ENCODE data around the gene MSH3.
A peak's percentile ranks its signal among the peaks of the same experiment; 100 is the strongest.
"Not testable (repeated sequence)": the region's sequence is repeated elsewhere in the genome, so short reads cannot be mapped to it uniquely, and the experiment has no call there.

MSH3 gene

DNA sequence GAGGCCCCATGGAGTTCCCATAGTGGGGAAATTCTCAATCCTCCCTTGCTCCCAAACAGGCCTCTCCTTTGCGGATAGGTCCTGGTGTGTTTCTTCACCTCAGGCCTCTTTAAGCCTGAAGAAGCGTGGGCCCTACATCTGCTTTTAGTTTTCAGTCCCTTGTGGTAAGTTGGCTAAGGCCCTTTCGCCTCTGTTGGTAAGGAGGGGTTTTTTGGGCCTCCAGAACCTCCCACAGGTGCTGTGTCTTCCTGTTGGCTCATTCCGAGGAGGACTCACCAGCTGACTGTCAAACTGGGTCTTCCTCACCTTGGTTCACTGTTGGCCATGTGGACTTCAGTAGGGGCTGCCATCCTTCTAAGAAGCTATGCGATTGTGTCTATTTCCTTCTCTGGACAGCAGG is 56.8 kb downstream of the MSH3 start:
- no peak for DNase-seq

DNA sequence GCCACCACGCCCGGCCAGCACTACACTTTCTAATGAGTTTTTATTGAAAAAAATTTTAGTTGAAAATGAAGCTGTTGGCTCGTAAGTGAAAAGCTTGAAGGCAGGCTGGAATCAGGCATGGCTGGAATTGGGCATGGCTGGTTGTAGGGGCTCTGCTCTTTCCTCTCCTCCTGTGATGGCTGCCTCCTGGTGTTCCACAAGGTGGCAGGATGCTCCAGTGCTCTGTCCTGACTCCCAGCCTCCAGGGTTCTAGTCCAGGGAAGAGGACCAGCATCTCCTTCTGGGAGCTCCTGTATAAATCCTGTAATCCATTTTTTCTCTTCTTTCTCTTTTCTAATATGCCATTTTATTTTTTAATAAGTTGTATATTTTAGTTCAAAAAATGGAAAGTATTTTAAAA is 57.5 kb downstream of the MSH3 start:
- DNase-seq, result no peak

DNA sequence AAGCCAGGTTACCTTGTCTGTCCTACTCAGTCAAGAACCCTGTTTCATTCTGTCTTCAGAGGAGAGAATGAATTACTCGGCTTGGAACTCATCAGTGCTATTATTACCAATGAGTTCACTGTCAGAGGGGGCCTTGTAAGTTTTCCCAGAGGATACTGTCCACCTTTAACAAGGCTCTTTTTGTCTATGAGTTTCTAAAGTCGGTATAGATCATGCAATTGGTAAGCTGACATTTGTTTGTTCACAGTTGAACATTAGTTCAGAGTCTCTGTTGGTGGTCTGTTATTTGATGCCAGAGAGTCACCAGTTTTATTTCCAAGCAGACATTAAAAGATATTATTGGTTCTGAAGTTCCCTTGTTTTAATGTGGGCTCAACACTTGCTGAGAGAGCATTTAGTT is 58.5 kb downstream of the MSH3 start:
- no peak for DNase-seq

DNA sequence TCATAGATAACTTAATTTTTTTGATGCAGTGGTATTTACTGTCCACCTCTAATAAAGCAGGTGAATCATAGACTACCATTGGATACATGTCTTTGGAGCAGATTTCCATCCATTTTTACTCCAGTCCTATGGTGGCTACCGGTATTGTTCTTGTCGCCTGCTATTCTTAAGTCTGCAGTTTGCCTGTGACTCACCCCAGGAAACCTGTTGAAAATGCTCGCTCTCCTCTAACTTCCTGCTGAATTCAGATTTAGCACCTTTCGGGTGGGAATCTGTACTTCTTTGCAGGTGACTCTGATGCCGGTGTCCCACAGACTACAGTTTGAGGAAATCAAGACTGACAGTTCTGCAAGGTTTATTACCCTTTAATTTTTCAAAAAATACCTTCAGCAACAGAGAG is 59.2 kb downstream of the MSH3 start:
- peak; percentile 8 for DNase-seq

DNA sequence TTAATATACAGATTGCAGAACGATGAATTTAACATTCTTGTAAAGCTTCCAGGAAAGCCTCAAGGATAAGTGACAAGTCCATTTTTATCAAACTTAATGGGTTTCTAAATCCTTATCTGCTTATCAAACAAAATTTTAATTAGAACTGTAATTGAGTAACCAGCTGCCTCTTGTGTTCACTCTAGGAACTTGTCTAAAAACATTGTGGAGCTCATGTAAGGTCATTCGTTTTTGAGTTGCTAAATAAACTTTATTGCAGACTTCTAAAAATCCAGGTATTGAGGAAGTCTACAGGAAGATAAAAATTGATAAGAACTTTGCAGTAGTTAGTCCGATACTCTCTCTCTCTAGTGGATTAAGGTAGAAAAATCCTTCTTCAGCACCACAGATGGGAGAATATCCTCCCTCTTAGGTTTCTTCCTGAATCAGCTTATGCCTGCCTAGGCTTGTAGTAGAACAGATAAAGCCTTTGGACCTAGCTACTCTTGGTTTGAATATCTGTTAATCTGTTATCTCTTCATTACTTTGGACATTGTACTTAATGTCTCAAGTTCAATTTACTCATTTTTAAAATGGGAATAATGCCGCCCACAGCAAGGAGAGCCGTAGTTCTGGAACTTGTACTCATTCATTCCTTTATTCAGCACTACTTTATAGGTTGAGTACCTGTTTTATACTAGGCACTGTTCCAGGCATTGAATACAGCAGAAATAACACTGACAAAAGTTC is 60.3 kb downstream of the MSH3 start:
- DNase-seq, result no peak

DNA sequence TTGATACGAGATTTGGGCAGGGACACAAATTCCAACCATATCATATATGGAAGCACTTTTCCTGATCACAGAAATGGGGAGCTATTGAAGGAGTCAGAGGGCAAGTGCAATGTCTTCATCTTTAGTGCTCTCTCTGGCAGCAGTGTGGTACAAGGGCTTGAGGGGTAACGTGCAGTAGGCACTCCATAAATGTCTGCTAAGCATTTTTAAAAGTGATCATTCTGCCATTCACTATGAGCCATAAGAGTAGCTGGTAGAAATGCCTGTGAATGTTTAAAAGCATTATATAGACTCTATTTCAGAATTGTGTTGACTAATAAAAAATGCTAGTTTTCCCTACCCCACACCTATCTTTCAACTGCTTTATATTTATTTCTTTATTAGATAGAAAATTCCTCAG is 61.4 kb downstream of the MSH3 start:
- no peak for DNase-seq

DNA sequence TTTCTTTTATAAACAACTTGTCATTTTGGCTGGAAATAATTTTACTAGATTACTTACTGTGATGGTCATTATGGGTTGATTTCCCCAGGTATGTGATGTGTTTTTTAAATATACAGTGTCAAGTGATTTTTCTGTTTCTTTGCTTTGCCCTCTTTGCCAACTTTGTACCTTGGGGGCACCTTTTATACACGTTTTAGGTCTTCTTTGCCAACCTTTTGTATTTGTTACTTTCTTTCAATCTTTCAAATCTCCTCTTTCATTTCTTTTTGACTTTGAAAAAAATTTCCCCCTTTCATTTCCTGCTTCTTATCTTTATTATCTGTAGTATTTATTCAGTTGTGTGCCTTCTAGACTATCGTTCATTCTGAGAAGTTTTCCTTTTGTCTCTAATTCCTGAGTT is 65.7 kb downstream of the MSH3 start:
- no peak for DNase-seq

DNA sequence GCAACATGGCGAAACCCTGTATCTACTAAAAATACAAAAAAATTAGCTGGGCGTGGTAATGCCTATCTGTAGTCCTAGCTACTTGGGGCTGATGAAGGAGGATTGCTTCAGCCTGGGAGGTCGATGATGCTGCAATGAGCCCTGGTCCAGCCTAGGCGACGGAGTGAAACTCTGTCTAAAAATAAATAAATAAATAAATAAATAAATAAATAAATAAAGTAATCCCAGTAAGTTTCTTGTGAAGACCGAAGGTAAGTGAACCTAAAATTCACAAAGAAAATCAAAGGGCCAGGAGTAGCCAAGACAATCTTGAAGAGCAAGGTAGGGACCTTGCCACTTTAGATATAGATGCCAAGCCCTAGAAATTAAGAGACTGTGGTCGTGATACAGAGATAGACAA is 68.5 kb downstream of the MSH3 start:
- no peak for DNase-seq

DNA sequence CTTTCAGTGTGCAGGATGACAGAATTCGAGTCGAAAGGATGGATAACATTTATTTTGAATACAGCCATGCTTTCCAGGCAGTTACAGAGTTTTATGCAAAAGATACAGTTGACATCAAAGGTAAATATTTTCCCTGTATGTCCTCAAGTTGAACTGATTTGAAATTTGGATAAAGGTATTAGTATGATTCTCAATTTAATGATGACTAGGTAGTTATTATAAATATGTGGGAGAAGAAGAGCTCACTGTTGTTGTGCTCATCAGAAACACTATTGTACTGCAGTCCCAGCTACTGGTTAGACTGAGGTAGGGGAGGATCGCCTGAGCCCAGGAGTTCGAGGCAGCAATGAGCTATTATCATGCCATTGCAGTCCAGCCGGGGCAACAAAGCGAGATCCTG is 71.0 kb downstream of the MSH3 start:
- no peak for DNase-seq

DNA sequence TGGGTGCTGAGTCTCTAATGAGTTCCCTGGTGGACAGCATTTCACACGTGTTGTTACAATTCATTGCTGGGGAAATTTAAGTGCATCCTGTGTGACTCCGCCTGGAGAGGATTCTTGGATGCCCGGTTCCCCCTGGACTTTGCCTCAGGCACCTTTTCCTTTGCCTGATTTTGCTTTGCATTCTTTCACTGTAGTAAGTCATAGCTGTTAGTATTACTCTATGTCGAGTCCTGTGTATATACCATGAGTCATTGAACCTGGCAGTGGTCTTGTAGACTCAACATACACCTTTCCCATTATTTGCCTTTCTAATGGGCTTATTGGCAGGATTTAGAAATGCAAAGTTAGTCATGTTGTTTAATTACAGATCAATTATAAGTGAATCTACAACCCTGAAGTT is 82.3 kb downstream of the MSH3 start:
- DNase-seq, result no peak

DNA sequence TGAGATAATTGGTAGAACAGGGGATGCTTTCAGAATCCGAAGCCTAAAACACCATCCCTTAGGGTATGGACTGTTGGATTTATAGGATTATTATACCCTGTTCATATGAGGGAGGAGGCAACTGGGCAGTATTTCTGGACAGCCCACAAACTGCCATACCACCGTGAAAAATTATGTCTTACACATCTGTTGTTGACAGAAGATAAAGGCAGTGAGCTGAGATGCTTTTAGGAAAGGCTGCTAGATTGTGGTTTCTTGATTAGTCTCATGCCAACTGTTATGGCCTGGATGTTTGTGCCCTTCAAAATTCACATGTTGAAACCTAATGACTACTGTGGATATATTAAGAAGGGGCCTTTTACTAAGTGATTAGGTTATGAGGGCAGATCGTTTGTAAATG is 84.0 kb downstream of the MSH3 start:
- DNase-seq, result no peak

DNA sequence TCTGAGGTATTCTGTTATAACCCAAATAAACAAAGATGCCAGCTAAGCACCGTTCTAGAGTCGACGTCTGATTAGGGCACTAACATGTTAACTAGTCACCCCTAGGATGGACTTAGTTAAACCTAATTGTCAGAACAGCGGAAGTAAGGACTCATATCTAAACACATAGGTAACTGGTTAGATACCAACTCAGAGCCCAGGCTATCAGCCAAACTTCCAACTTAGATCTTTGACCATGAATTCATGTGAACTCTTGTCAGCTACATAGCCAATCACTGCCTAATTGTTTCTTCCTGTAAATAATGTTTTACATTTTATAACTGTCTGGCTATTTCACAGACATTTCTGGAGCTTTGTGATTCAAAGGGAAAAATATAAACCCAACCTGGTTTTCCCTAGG is 84.6 kb downstream of the MSH3 start:
- no peak for DNase-seq

DNA sequence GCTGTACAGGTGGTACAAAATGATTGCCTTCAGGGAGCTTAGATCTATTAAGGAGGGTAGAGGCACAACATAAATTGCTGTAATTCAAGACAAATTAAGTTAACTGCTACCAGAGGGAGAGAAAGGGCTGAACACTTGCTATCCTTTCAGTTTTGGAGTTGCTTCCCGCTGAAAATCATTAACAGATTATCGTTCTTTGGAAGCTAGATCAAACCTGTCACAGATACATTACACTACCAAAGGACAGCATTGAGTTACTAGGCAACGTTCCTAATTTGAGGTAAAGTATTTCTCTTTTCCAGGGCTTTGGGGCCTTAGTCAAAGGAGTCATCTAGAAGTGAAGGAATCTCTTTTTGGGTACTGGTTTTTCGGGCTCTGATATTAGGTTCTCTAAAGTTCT is 85.0 kb downstream of the MSH3 start:
- no peak for DNase-seq

DNA sequence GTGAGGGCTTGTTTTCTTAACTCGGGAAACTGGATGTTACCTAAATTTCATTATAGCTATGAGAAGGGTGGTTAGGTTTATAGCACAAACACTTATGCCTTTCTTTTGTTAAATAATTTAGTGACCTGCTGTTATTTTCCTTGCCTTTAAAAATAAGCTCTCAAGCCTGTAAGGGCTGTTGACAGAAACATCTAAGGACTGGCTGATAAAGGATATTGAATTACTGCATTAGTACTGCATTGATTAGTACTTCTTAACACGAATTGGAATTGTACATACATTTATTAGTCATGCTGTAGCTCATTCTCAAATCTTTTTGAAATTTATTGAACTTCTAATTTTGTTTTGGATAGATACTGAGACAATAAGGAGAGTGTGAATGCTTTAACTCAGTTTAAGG is 85.4 kb downstream of the MSH3 start:
- DNase-seq, result no peak

DNA sequence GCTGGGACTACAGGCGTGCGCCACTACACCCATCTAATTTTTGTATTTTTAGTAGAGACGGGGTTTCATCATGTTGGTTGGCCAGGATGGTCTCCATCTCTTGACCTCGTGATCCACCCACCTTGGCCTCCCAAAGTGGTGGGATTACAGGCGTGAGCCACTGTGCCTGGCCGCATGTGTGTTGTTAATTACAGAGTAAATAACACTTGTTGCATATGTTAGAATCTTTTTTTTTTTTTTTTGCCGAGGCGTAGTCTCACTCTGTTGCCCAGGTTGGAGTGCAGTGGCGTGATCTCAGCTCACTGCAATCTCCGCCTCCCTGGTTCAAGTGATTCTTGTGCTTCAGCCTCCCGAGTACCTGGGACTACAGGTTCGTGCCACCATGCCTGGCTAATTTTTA is 86.0 kb downstream of the MSH3 start:
- not testable (repeated sequence) for DNase-seq

DNA sequence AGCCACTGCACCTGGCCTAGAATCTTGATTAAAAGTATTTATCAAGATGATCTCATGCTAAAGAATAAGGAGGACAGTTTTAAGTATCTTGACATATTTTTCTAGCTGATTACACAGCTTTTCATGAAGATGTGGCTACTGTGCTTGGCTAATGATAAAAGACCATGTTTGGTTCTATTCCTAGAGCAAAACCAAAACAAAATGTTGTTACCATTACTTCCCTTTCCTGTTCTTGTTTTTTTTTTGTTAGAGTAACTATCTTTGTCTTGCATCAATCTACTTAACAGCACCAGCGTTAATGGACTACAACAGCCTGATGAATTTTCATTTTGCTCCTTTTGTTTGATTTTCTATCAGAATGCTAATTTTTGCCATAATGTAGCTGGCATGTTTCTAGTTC is 86.5 kb downstream of the MSH3 start:
- DNase-seq, result no peak

DNA sequence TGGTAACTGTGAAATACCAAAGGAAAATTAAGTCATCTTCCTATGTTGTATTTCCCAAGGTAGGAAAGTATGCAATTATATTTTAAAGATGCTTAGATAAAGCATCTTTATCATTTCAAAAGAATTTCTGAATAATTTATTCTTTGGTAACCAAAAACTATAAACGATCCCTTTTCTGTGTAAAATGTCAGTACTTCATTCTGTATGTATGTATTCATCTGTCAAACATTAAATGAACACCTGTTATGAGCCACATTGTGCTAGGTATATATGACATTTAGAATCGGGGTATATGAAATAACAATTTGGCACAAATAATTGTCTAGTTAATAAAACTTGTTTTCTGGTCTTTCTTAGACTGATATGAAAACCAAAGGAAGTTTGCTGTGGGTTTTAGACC is 89.7 kb downstream of the MSH3 start:
- no peak for DNase-seq

DNA sequence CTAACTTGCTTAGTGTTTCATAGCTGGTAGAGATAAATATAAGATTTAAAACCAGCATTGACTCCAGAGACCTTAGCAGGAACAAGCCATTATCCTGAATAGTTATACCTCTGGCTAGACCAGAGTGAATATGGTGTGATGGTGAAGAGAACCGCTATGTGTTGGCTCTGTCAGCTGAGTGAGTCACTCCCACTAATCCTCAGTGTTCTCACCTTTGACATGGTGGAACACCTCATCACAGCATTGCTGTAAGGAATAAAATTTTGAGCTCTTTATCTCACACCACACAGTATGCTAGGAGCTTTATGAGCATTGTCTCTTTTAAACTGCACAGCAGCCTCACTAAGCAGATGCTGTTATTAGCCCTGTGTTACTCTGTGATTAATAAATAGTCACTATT is 91.0 kb downstream of the MSH3 start:
- DNase-seq, result no peak

DNA sequence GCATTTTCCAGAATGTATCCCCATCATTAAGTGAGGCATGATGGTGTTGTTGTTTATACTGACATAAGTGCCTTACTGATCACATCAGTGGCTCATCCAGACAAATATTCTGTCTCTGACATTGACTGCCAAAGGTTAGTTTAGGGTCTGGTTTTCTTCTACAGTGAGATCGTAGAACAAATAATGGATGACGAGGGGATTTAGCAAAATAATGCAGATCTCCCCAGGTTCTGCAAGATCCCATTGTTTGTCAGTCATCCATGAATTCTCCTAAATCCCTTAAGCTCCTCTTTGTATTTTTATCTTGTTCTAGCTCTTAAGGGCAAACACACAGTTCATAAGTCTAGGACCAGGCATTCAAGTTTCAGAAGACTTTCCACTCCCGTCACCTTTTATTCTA is 93.5 kb downstream of the MSH3 start:
- no peak for DNase-seq

DNA sequence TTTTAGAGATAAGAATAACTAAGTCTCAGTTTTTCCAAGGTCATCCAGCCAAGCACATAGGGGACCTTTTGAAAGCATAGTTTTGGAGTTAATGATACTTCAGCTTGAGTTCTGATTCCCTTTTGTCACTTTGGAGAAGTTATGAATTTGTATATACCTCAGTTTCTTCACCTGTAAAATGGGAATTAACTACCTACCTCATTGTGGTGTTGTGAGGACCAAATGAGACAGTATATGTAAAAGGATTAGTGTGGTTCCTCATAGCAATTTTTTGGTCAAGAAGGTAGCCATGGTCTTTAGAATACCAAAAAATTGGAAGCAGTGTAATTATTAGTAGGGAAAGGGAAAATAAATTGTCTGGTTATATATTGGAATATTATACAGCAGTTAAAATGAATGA is 98.0 kb downstream of the MSH3 start:
- no peak for DNase-seq

DNA sequence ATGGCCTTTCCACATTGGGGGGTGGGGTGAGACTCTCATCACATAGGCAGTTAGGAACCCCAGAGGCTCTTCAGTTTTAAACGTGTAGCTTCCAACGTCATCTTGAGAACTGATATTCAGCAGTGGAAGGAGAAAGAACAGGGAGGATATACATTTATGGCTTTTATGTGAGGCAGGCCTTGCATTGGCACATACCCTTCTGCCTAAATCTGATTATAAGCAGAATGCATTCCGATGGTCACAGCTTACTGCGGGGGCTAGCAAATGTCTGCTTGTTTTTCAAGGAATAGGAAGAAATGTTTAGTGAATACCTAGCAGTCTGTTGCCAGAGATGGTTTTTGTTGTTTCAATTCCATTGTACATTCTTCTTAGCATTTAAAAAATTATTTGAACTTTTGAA is 99.3 kb downstream of the MSH3 start:
- no peak for DNase-seq

DNA sequence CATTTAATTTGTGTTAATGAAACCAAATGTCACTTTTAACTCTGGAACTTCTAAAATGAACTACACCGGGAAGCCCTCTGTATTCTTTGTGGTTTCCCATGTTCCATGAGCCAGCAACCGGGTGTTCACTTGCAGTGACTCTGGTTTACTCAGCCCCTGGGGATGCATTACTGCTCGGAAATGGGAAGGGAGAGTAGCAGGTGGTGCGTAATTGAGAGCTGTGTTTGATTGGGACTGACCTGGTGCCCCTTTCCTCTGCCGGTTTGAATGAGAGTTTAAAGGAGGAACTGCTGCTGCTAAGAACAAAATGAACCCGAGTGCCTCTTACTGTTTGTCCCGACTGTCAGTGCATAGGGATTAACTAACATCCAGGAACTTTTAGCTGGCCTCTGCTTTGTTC is 100.4 kb downstream of the MSH3 start:
- DNase-seq, result no peak

DNA sequence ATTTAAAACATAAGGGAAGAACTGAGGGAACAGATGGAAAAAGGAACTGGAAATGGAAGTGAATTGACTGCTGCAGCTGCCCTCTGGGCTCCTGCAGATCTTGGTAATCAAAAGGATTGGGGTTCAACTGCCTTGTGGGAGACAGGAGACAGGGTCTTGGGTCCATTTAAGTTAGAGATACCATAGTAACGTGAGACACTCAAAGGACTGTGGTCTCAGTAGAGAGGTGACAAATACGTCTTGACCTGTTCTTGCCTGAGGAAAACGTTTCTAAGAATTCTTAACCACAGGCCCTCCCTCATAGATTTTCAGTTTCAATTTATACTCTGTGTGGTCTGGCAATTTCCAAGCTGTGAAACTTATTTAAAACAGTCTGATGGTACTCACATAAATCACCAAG is 101.2 kb downstream of the MSH3 start:
- DNase-seq, result no peak

DNA sequence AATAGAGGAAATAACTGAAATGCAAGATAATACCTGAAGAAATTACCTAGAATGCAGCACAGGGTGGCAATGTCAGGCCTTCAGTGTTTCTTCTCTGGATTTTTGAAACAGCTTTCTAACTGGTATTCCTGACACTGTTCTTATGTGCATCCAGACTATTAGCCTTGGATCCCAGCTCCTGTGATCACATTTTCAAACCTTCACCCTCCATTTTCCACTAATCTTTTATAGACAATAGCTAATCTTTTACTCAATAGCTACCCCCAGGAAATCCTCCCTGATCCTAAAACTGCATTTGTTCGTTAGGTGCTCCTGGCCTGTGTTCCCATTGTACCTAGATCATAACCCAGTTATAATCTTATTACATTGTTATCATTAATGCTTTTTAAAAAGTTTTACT is 101.8 kb downstream of the MSH3 start:
- no peak for DNase-seq

DNA sequence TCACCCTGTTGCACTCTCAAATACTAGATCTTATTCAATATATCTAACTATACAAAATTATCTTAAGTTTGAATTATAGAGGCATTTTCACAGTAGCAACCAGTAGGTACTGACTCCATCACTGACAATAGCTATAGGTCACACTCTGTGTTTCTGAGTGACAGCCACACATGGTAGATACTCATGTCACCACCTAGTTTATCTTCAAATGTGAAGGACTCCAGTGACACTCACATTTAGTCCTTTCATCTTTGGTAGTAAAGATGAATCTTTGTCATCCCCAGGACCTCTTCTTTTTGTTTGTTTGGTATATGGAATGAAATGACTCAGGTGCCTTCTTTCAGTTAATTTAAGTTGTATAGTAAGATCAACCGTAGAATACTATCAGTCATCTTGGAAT is 102.8 kb downstream of the MSH3 start:
- no peak for DNase-seq

All from CD4-positive, alpha-beta T cell treated with Interleukin-17A for 4 hours (primary cell).